ENCODE results near the gene EPS8L3. TPM values are rescaled to one million over a fixed set of nuclear protein-coding genes. Genes with fewer than 3 reads are reported as not detected.

EPS8L3 gene
- total RNA-seq, result not detected

- intact Hi-C loops (cut with DNase I), result no loop called here
- Histone ChIP-seq H3K27ac (no peak within 1 kb of the TSS), H3K9me3 (no peaks in the 10 kb centered on the region), H3K4me1 (peaks cover 0 to 5% of the 10 kb centered on the region in 2 donors), H3K36me3 (no peaks in the 10 kb centered on the region), H3K4me3 (no peak within 1 kb of the TSS), H3K27me3 (no peaks in the 10 kb centered on the region)
- no peak for TF ChIP-seq CTCF (IDR thresholded peaks at IDR 0.05)
- DNase-seq (ENCODE audit: low spot score in 2 of 2), result peak; percentile 3 to 54
Observed at GRCh38 chr1:109763646-109764415, at the start of gene EPS8L3. Gene EPS8L3, minus strand, starts transcription at chr1:109763923. Its CDS starts 2,174 bp downstream, at chr1:109761749.

GRCh38 chr1:109812691-109813393, 49.1 kb upstream of the EPS8L3 start:
- Histone ChIP-seq H3K9me3 (no peaks in the 10 kb centered on the region), H3K4me3 (no peak overlapping the region), H3K27ac (no peak overlapping the region), H3K4me1 (peaks cover 10 to 12% of the 10 kb centered on the region in 2 donors), H3K27me3 (no peaks in the 10 kb centered on the region), H3K36me3 (no peaks in the 10 kb centered on the region)
- intact Hi-C loops (cut with DNase I), result no loop called here
- no peak for TF ChIP-seq CTCF (IDR thresholded peaks at IDR 0.05)
- no peak for DNase-seq (ENCODE audit: low spot score in 2 of 2)

GRCh38 chr1:109808703-109809102, 45.0 kb upstream of the EPS8L3 start:
- peaks cover 0 to under 1% of the 10 kb centered on the region in 2 donors for H3K4me1 ChIP-seq
- no peak for DNase-seq (ENCODE audit: low spot score in 2 of 2)
- H3K4me3 ChIP-seq, result no peak overlapping the region
- H3K9me3 ChIP-seq, result no peaks in the 10 kb centered on the region
- H3K27ac ChIP-seq, result no peak overlapping the region
- no peaks in the 10 kb centered on the region for H3K27me3 ChIP-seq
- intact Hi-C loops (cut with DNase I), result no loop called here
- H3K36me3 ChIP-seq, result no peaks in the 10 kb centered on the region
- no peak for TF ChIP-seq CTCF (IDR thresholded peaks at IDR 0.05)

- TF ChIP-seq CTCF (IDR thresholded peaks at IDR 0.05), result no peak
- H3K4me3 ChIP-seq, result no peak overlapping the region
Observed at GRCh38 chr1:109807822-109808680, 44.3 kb upstream of the EPS8L3 start.

GRCh38 chr1:109807402-109807801, 43.7 kb upstream of the EPS8L3 start:
- intact Hi-C loops (cut with DNase I), result no loop called here
- no peaks in the 10 kb centered on the region for H3K36me3 ChIP-seq
- no peaks in the 10 kb centered on the region for H3K27me3 ChIP-seq
- no peak overlapping the region for H3K27ac ChIP-seq
- peaks cover 0 to 13% of the 10 kb centered on the region in 2 donors for H3K4me1 ChIP-seq
- H3K4me3 ChIP-seq, result no peak overlapping the region
- no peak for TF ChIP-seq CTCF (IDR thresholded peaks at IDR 0.05)
- no peaks in the 10 kb centered on the region for H3K9me3 ChIP-seq
- peak in 1 of 2 donors; percentile 53 for DNase-seq (ENCODE audit: low spot score in 2 of 2)

More at GRCh38 chr1:109807822-109808680, 44.3 kb upstream of the EPS8L3 start:
- Histone ChIP-seq H3K9me3 (no peaks in the 10 kb centered on the region), H3K4me1 (peaks cover 0 to 7% of the 10 kb centered on the region in 2 donors), H3K27ac (no peak overlapping the region), H3K36me3 (no peaks in the 10 kb centered on the region), H3K27me3 (no peaks in the 10 kb centered on the region)
- intact Hi-C loops (cut with DNase I), result no loop called here
- peak in 1 of 2 donors; percentile 63 for DNase-seq (ENCODE audit: low spot score in 2 of 2)

All from ascending aorta (tissue), 2 donors.